Dendritic cell treated with granulocyte-macrophage colony-stimulating factor and Interleukin-4, amounts not matched to agents 40 ng/mL and 50 ng/mL, for 4 days (primary cell): ENCODE data around the gene EML6.

Source experiments
- H3K27ac Mint-ChIP-seq: one replicate; pipeline ENCODE4 v1.8.0; 2022; ENCODE audit warnings: mild to moderate bottlenecking, mixed read lengths
- H3K27me3 Mint-ChIP-seq: one replicate; pipeline ENCODE4 v1.8.0; 2022; ENCODE audit warnings: mild to moderate bottlenecking, mixed read lengths
- H3K36me3 Mint-ChIP-seq: one replicate; pipeline ENCODE4 v1.8.0; 2022; ENCODE audit warnings: low read depth, mixed read lengths
- H3K4me1 Mint-ChIP-seq: one replicate; pipeline ENCODE4 v1.8.0; 2022; ENCODE audit warnings: low read depth, mixed read lengths
- H3K4me3 Mint-ChIP-seq: one replicate; pipeline ENCODE4 v1.8.0; 2022; ENCODE audit warnings: mild to moderate bottlenecking, moderate library complexity, mixed read lengths
- H3K9me3 Mint-ChIP-seq: one replicate; pipeline ENCODE4 v1.8.0; 2022; ENCODE audit warnings: mixed read lengths
- intact Hi-C: fragments of 100-400 bp; cut with micrococcal nuclease; formaldehyde crosslinking; loops from one replicate; pipeline ENCODE4 v1.15.0; 2022

The EML6 gene

GRCh38 chr2:54962935-54963440 is 239.5 kb downstream of the EML6 start:
- intact Hi-C loops, result no loop called here
- no peak overlapping the region for H3K27ac Mint-ChIP-seq
- H3K4me1 Mint-ChIP-seq, result peaks cover 14% of the 10 kb centered on the region
- H3K4me3 Mint-ChIP-seq, result no peak overlapping the region
- H3K9me3 Mint-ChIP-seq, result no peaks in the 10 kb centered on the region
- H3K36me3 Mint-ChIP-seq, result peaks cover 29% of the 10 kb centered on the region
- no peaks in the 10 kb centered on the region for H3K27me3 Mint-ChIP-seq

DNA sequence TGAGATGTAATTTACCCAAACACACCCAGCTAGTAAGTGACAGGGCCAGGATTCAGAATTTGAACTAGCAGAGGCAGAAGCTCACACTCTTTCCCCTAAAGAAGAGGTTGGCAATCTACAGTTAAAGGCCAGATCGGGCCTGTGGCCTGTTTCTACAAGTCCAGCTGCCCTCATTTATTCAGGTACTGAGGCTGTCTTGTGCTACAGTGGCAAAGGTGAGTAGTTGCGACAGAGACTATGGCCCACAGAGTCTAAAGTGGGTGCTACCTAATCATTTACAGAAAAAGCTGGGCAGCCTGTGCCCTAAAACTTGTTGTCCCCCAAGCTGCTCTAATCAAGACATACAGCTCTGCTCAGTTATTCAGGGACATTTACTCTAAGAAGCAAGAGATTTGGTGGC is 240.0 kb downstream of the EML6 start:
- H3K9me3 Mint-ChIP-seq, result no peaks in the 10 kb centered on the region
- peaks cover 12% of the 10 kb centered on the region for H3K4me1 Mint-ChIP-seq
- no peak overlapping the region for H3K27ac Mint-ChIP-seq
- H3K27me3 Mint-ChIP-seq, result no peaks in the 10 kb centered on the region
- intact Hi-C loops, result no loop called here
- no peak overlapping the region for H3K4me3 Mint-ChIP-seq
- peaks cover 34% of the 10 kb centered on the region for H3K36me3 Mint-ChIP-seq

GRCh38 chr2:54964271-54964670 is 240.8 kb downstream of the EML6 start:
- H3K36me3 Mint-ChIP-seq, result peaks cover 41% of the 10 kb centered on the region
- H3K27ac Mint-ChIP-seq, result no peak overlapping the region
- no peaks in the 10 kb centered on the region for H3K27me3 Mint-ChIP-seq
- peaks cover 5% of the 10 kb centered on the region for H3K4me1 Mint-ChIP-seq
- no peaks in the 10 kb centered on the region for H3K9me3 Mint-ChIP-seq
- H3K4me3 Mint-ChIP-seq, result no peak overlapping the region
- intact Hi-C loops, result no loop called here

GRCh38 chr2:54964816-54965215 is 241.4 kb downstream of the EML6 start:
- Mint-ChIP-seq H3K4me3 (no peak overlapping the region), H3K27me3 (no peaks in the 10 kb centered on the region), H3K4me1 (peaks cover 5% of the 10 kb centered on the region), H3K9me3 (no peaks in the 10 kb centered on the region), H3K36me3 (peaks cover 47% of the 10 kb centered on the region), H3K27ac (no peak overlapping the region)
- intact Hi-C loops, result no loop called here

DNA sequence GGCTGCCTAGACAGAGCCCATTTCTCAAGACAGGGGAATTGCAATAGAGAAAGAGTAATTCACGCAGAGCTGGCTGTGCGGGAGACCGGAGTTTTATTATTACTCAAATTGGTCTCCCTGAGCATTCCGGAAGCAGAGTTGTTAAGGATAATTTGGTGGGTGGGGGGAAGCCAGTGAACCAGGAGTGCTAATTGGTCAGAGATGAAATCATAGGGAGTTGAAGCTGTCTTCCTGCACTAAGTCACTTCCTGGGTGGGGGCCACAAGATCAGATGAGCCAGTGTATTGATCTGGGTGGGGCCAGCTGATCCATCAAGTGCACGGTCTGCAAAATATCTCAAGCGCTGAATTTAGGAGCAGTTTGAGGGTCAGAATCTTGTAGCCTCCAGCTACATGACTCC is 242.0 kb downstream of the EML6 start:
- H3K4me3 Mint-ChIP-seq, result no peak overlapping the region
- no peaks in the 10 kb centered on the region for H3K9me3 Mint-ChIP-seq
- no peak overlapping the region for H3K27ac Mint-ChIP-seq
- H3K4me1 Mint-ChIP-seq, result peaks cover 5% of the 10 kb centered on the region
- H3K27me3 Mint-ChIP-seq, result no peaks in the 10 kb centered on the region
- peaks cover 53% of the 10 kb centered on the region for H3K36me3 Mint-ChIP-seq
- intact Hi-C loops, result no loop called here

- Mint-ChIP-seq H3K4me3 (no peak overlapping the region), H3K36me3 (peaks cover 55% of the 10 kb centered on the region), H3K9me3 (no peaks in the 10 kb centered on the region), H3K27ac (peak overlapping the region; percentile 16), H3K27me3 (no peaks in the 10 kb centered on the region), H3K4me1 (peaks cover 5% of the 10 kb centered on the region)
- intact Hi-C loops, result no loop called here
Observed at GRCh38 chr2:54966165-54966832, 242.8 kb downstream of the EML6 start.

DNA sequence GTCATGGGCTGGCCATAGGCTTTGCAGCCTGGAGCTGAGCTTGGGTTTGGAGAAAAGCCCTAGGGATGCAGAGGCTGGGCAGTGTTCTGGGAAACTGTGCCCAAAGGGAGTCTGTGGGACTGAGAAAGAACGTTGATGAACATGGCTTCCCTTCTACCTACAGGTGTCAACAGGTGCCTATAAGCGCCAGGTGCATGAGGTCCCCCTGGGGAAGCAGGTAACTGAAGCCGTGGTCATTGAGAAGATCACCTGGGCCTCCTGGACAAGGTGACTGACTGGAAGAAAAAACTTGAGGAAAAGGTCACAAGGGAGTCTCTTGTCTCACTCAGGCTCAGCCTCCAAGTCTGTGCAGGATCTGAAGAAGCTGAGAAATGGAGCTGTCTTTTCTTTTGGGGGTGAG is 243.4 kb downstream of the EML6 start:
- Mint-ChIP-seq H3K4me3 (no peak overlapping the region), H3K27me3 (no peaks in the 10 kb centered on the region), H3K27ac (peak overlapping the region; percentile 16), H3K9me3 (no peaks in the 10 kb centered on the region), H3K36me3 (peaks cover 56% of the 10 kb centered on the region), H3K4me1 (peaks cover 5% of the 10 kb centered on the region)
- intact Hi-C loops, result no loop called here

DNA sequence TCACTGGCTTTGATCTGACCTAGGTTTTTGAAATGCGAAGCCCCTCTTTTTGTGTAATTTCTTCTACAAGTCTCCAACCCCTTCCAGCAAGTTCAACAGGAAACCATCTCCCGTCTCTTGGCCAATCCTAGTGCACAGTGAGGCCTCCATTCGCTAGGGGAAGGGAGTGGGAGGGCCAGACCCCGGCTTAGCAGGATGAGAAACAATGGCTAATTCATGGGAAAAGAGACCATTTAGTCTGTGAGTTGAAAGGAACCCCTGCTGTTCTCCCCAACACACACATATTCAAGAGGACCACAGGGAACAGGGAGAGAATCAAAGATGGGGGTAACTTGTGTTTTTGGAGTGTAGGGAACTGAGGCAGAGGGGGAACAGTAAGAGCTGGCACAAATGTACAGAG is 243.8 kb downstream of the EML6 start:
- peaks cover 58% of the 10 kb centered on the region for H3K36me3 Mint-ChIP-seq
- H3K27ac Mint-ChIP-seq, result no peak overlapping the region
- intact Hi-C loops, result no loop called here
- no peaks in the 10 kb centered on the region for H3K27me3 Mint-ChIP-seq
- peaks cover 5% of the 10 kb centered on the region for H3K4me1 Mint-ChIP-seq
- H3K4me3 Mint-ChIP-seq, result no peak overlapping the region
- no peaks in the 10 kb centered on the region for H3K9me3 Mint-ChIP-seq

DNA sequence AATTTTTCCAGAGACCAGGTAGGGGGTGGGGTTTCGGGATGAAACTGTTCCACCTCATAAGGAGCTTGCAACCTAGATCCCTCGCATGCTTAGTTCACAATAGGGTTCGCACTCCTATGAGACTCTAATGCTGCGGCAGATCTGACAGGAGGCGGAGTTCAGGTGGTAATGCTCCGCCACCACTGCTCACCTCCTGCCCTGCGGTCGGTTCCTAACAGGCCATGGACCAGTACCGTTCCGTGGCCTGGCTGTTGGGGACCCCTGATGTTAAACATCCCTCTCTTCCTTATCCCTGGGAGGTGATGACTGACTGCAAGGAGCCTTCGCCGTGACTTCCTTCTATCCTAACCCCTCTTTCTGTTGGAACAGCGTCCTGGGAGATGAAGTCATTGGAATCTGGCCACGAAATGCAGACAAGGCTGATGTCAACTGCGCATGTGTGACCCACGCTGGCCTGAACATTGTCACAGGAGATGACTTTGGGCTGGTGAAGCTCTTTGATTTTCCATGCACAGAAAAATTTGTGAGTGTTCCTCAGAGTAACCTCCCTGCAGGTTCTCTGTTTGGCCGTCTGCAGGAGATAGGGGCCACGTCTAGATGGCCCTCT is 244.4 kb downstream of the EML6 start:
- intact Hi-C loops, result no loop called here
- Mint-ChIP-seq H3K36me3 (peaks cover 64% of the 10 kb centered on the region), H3K27me3 (no peaks in the 10 kb centered on the region), H3K27ac (no peak overlapping the region), H3K9me3 (no peaks in the 10 kb centered on the region), H3K4me1 (peaks cover 5% of the 10 kb centered on the region), H3K4me3 (no peak overlapping the region)

GRCh38 chr2:54968561-54969218 is 245.2 kb downstream of the EML6 start:
- no peak overlapping the region for H3K4me3 Mint-ChIP-seq
- H3K36me3 Mint-ChIP-seq, result peaks cover 69% of the 10 kb centered on the region
- peak overlapping the region; percentile 39 for H3K27ac Mint-ChIP-seq

DNA sequence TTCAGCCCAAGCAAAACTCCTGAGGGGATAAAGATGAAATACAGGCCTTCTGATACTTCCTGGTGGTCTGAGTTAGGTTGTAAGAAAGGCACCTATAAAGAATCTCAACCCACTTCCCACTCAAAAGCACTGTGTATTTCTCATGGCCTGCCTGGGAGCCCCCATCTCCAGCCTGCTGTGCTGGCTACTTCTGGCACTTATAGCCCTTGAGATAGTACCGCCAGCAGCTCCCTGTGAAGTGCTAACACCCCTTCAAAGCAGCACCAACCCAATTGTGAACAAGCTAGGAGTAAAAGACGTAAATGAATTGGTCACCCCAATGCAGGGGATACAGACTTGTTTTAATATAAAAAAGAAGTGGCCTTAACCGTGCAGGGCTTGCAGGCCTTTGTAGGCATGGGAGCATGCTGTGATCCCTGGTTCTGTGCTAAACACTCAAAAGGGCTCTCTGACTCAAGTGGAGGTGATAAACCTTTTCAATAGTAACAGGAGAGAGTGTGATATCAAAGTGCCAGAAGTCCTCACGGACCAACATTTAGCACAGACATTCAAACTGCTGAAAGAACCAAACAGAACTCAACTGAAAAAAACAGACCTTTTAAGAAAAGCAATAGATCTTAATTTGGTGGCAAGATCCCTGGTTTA is 246.0 kb downstream of the EML6 start:
- intact Hi-C loops, result no loop called here
- H3K9me3 Mint-ChIP-seq, result no peaks in the 10 kb centered on the region
- peaks cover 5% of the 10 kb centered on the region for H3K4me1 Mint-ChIP-seq
- no peak overlapping the region for H3K4me3 Mint-ChIP-seq
- no peaks in the 10 kb centered on the region for H3K27me3 Mint-ChIP-seq
- peak overlapping the region; percentile 39 for H3K27ac Mint-ChIP-seq
- peaks cover 72% of the 10 kb centered on the region for H3K36me3 Mint-ChIP-seq

More at GRCh38 chr2:54968561-54969218, 245.2 kb downstream of the EML6 start:
- Mint-ChIP-seq H3K27me3 (no peaks in the 10 kb centered on the region), H3K4me1 (peaks cover 5% of the 10 kb centered on the region), H3K9me3 (no peaks in the 10 kb centered on the region)
- intact Hi-C loops, result no loop called here

- Mint-ChIP-seq H3K4me3 (no peak overlapping the region), H3K4me1 (peaks cover 5% of the 10 kb centered on the region), H3K36me3 (peaks cover 77% of the 10 kb centered on the region), H3K9me3 (no peaks in the 10 kb centered on the region), H3K27me3 (no peaks in the 10 kb centered on the region), H3K27ac (no peak overlapping the region)
- intact Hi-C loops, result no loop called here
Observed at GRCh38 chr2:54969940-54970338, 246.5 kb downstream of the EML6 start.

GRCh38 chr2:54975175-54975574 is 251.7 kb downstream of the EML6 start:
- Mint-ChIP-seq H3K36me3 (peaks cover 67% of the 10 kb centered on the region), H3K9me3 (no peaks in the 10 kb centered on the region), H3K4me3 (no peak overlapping the region), H3K27me3 (no peaks in the 10 kb centered on the region), H3K27ac (no peak overlapping the region), H3K4me1 (peaks cover 28% of the 10 kb centered on the region)
- intact Hi-C loops, result no loop called here
